Neural progenitor cell (in vitro differentiated cells): Measurements from ENCODE around the gene FOXK2.

Experiments
- CTCF ChIP-seq: fragments of 200-600 bp; sonication (generic); IDR thresholded peaks from 2 replicates; pipeline ENCODE4 v1.5.1; 2017; ENCODE audit warnings: antibody characterized with exemption, mild to moderate bottlenecking
- EZH2 ChIP-seq: fragments of 200-600 bp; sonication (generic); IDR thresholded peaks from 2 replicates; pipeline ENCODE4 v1.6.1; 2017; ENCODE audit warnings: antibody characterized with exemption, mild to moderate bottlenecking, moderate library complexity
- EZH2phosphoT487 ChIP-seq: fragments of 200-600 bp; sonication (generic); IDR thresholded peaks from 2 replicates; pipeline ENCODE4 v1.6.1; 2017; ENCODE audit warnings: antibody characterized with exemption

- TF ChIP-seq CTCF (no peak), EZH2 (no peak), EZH2phosphoT487 (no peak)
These were observed 79.0 kb downstream of the FOXK2 start for GRCh38 chr17:82598256-82599119.
